Glomerular visceral epithelial cell (primary cell): Measurements from ENCODE around the gene DDAH1.

Experiments
- DNase-seq: peaks from one replicate; pipeline ENCODE4 v3.0.0-alpha.2; 2016; ENCODE audit errors: extremely low spot score

Gene DDAH1

DNA sequence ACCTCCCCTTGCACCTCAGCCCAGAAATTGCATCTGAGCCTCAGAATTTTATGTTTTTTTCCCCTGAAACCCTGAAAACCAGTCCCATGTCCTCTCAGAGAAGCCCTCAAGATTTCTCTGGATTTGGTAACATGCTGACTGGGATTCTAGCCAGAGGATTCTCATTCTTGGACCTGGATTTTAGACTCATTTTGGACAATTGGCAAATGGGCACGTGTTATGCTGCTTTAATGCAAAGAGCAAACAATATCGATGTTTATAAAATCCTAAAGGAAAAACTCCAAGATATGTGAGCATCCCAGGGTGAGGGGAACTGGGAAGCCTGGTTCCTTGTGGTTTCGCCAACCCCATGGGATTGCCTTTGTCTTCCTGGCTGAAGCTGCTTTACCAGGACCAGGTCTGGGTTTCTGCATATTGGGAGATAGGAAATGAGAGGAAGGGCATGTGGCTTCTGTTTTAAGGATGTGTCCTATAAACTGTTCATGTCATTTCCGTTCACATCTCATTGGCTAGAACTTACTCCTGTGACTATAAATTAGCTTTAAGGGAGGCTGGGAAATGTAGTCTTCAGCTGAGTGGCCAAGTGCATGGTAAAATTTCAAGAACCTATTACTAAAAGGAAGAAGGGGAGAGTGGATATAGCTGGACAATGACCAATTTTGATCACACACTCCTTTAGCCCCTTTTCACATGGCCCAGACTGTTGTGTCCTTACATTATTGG, 161.4 kb downstream of the DDAH1 start:
- DNase-seq: no peak

GRCh38 chr1:85300140-85300539, 164.8 kb downstream of the DDAH1 start:
- DNase-seq: no peak

GRCh38 chr1:85297855-85298629, 166.9 kb downstream of the DDAH1 start:
- peak; percentile 97 for DNase-seq

DNA sequence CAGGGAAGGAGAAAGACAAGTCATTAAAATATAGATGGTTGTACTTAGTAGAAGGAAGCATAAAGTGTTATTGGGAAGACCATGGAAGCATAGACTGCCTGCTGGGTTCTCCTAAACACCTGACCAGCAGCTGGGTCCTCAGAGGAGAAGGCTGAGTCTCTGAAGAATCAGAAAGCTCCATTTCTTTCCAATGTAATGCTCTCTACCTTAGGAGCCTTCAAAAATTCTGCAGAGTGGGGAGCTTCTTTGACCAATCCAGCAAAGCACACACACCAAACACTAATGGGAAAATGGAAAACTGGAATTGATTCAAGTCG, 167.5 kb downstream of the DDAH1 start:
- no peak for DNase-seq

- peak; percentile 55 for DNase-seq
Measured at GRCh38 chr1:85296980-85297379, 168.0 kb downstream of the DDAH1 start.

DNA sequence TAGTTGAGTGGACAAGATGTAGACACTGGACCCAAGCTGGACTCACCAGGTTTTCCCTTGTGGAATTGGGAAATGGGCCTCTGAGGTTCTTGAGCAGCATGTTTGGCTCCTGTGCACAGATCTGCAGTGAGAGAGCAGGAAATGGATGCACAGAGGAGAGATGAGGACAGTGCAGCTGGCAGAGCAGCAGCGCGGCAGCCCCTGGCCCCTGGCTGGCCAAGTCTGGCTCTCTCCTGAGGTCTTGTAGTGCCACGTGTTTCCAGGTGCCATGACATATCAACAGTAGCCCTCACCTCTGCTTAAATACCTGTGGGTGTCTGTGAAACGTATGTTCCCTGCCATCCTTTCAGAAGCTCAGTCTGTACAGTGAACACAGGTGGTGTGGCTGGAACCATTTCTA, 169.3 kb downstream of the DDAH1 start:
- no peak for DNase-seq

GRCh38 chr1:85295006-85295431, 169.9 kb downstream of the DDAH1 start:
- DNase-seq: peak; percentile 91

DNA sequence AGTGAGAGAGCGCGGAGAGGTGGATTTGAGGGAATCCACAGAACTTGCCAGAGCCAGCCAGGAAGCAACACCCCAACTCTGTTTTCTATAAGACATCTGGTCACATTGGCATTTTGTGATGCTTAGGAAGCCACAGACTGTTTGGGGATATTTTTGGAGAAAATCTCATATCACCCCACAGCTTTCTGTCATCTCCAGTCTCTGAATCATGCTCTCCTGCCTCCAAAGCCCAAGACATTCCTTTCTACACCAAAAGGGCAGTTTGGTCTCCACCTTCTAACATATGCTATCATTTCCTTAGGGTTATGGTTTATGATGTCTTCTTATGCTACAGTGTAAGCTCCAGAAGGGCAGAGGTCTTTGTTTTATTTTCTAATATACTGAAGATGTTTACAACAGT, 174.1 kb downstream of the DDAH1 start:
- DNase-seq: no peak

- no peak for DNase-seq
Measured at GRCh38 chr1:85289848-85290335, 175.1 kb downstream of the DDAH1 start.

GRCh38 chr1:85289207-85289847, 175.6 kb downstream of the DDAH1 start:
- DNase-seq: peak; percentile 93

GRCh38 chr1:85284202-85284601, 180.8 kb downstream of the DDAH1 start:
- DNase-seq: no peak

- DNase-seq: no peak
Measured at GRCh38 chr1:85283475-85284199, 181.3 kb downstream of the DDAH1 start.

- no peak for DNase-seq
Measured at GRCh38 chr1:85282424-85282823, 182.5 kb downstream of the DDAH1 start.

DNA sequence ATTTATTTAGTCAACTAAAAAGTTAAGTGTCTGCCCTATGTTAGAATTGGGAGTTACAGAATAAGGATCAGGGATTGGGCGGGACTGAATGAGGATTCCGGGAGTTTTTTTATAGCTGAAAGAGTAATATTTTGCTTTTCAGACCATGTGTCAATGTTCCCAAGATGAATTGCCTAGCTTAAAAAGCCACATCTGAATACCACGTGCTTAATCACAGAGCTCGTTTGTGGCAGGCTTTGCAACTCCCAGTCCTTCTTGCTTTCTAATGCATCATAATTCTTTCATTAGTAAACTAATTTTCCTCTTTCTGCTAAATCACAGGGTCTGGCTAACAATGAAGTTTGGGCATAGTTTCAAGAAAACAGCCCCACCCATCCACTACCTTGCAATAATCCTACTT, 184.3 kb downstream of the DDAH1 start:
- no peak for DNase-seq

DNA sequence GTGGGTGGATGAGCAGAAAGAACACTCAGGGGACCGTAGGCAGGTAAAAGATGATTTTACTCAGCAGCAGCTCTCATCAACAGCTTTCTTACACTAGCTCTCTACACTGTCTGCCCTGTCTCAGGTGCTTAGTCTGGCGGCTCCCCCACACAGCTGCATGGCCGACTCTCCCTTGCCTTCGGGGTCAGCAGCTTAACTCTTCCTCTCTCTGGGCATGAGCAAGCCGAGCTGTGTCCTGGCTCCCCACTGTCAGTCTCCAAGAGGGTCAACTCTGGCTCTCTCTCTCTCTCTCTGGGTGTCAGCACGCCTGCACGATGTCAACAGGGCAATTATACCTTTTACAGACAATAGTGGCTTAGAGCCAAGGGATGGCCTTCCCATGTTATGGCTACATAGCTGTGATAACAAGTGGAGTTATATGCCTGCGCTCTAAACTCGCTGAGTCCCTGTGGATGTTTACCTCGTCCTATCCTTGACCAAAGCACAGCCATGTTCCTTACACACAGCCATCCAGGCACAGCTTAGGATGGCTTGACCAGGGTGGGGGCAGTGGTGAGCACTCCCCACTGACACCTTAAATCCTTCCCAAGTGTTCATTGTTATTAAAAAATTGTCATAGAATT, 185.4 kb downstream of the DDAH1 start:
- DNase-seq: no peak

DNA sequence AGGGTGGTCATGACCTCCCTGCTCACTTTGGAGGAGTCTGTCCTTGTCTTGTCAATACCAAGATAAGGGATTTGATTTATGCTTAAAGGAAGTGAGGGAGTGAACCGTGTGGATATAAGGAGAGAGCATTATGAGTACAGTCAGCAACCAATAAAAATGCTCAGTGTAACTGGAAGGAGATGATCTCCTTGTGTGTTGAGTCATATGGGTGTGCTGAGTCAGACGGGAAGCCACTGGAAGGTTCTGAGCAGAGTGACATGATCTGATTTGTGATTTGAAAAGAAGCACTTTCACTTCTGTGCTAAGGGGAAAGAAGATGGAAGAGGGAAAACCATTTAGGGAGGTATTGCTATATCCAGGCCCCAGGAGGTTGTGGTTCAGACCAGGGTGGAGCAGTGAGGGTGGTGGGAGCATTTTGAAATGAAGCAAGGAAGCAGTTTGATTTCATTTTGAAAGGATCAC, 186.1 kb downstream of the DDAH1 start:
- peak; percentile 88 for DNase-seq

- no peak for DNase-seq
Measured at GRCh38 chr1:85277802-85278201, 187.2 kb downstream of the DDAH1 start.

GRCh38 chr1:85276978-85277639, 187.8 kb downstream of the DDAH1 start:
- DNase-seq: no peak

DNA sequence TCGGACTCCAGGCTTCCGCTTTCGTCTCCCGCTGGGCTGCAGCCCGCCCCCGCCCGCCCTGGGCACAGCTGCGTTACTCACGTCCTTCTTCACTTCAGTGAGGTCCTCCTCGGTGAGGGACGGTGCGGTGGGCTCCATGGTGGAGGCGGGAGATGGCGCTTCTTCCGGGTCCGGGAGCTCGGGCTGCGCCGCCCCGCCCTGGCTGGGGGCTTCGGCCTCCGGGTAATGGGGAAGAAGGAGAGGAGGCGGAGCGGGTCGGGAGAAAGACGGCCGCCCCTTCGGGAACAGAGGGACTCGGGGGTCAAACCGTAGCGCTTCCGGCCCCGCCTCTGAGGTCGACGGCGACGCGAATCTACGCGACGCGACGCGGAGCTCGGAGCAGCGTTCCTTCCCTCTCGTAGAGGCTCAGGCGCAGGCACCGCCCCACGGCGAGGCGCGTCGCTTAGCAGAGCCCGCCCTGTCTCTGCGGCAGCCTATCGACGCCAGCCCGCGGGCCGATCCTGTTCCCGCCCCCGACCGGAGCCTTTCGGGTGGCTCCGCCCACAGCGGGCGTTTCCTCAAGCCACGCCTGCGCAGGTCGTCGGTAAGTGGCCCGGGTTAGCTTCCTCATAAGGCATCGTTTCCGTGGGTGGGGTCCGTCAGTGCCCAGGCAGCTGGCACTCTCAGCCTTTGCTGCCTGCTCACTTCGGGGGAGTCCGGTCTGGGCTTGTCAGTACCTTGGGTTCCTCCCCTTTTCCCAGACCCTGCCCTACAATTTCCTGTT, 188.6 kb downstream of the DDAH1 start, which contains the start of gene BCL10:
BCL10 (minus strand) TSS at position 418 of the 763 bp plus-strand sequence; CDS start at position 138, 280 bp downstream.
- peak; percentile 99 for DNase-seq

DNA sequence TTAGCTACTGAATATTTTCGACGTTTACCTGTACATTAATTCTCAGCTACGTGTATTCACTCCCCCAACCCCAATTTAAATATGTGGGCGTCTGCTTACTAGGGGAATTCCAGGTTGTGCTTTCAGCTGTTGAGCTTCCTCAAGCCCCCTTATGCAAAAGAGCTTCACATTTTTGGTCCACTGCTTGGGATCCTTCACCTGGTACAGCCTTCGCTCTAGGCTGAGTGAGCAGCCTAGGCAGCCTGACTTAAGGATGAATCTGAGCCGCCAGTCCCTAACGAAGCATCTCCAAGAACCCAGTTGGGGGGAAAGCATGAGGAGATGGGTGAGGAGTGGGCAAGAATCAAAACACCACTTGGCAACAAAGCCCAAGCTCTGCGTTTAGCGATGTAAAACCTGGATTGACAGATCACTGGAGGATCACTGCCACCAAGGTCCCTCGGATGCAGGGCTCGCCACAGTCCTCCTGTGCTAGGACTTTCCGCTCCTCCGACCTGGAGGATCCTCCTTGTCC, 189.2 kb downstream of the DDAH1 start:
- peak; percentile 53 for DNase-seq
